ENCODE results near the gene RNPS1. TPM values are rescaled to one million over a fixed set of nuclear protein-coding genes. Genes with fewer than 3 reads are reported as not detected.
"Not testable (repeated sequence)": the region's sequence is repeated elsewhere in the genome, so short reads cannot be mapped to it uniquely, and the experiment has no call there.

Gene RNPS1
- polyA plus RNA-seq, 1 donor = 183 TPM

GRCh38 chr16:2257726-2258125 lies 10.2 kb downstream of the RNPS1 start:
- no peak for DNase-seq

DNA sequence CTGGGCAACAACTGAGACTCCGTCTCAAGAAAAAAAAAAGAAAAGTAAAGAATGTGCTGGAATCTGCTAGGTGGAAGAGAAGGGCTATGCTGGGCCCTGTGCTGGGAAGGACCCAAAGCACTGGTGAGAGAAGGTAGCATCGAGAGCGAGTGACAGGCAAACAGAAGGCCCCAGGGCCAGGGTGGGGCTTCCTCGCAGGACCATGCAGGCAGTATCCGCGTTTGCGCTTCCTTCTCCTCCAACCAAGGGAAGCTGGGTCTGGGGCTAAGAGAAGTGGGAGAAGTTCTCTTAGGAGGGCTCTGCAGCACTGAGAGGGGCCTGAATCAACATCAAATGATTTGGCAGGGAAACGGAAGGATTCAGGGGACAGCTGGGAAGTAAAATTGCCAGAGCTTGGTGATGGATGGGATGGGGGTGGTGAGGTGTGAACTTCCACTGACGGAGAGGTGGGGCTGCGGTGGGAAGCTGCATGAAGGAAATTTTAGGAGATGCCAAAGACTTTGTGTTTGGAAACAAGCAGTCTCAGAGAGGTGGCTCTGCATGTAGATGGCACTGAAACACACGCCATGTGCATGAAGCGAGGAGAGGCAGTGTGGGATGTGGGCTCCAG lies 11.3 kb downstream of the RNPS1 start:
- no peak for DNase-seq

DNA sequence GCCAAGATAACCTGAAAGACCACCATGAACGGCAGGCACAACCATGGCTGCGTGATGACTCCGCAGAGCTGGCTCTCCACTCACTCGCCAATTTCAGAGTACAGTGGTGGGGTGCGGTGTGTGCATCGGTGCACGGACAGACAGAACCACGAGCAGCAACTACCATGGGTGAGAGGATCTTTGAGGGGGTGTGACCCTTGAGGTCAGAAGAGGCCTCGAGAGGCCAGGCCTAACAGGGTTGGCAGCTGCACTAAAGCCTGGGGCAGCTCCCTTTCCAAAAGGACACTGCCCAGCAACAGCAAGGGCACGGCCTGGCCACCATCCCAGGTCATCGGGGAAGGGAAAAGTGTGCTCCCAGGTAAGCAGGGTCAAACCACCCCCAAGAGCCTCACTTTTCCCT lies 14.6 kb downstream of the RNPS1 start:
- no peak for DNase-seq

- DNase-seq = no peak
These were observed 15.1 kb downstream of the RNPS1 start for GRCh38 chr16:2252806-2253148.

- DNase-seq = peak; percentile 93
These were observed 16.4 kb downstream of the RNPS1 start, which contains the start of gene ECI1 for GRCh38 chr16:2251296-2252111. TSS of gene ECI1 (minus strand) at chr16:2251587. CDS start at chr16:2251566, 21 bp downstream.

- DNase-seq = no peak
These were observed 17.2 kb downstream of the RNPS1 start for GRCh38 chr16:2250652-2251295.

DNA sequence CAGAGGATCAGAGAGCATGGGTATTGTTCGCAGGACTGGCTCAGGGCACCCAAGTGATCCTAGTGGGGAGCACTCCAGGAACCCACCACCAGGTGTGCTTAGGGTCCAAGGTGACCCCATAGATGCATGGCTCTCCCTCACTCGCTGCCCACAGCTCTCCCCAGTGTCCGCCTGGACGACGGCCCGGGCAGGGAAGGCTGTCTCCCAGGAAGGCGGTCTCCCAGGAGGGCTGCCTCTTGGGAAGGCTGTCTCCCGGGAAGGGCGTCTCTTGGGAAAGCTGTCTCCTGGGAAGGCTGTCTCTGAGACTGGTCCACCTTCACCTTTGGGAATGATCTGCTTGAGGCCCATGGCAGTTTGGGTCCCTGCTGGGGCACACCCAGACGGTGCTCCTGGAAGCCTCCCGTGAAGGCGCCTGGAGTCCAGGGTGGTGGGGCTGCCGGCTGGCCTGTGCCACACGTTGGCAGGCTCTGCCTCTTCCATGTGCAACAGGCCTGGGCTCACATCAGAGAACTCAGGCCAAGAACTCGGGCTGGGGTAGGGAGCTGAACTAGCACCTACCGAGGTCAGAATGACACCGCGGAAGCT lies 21.5 kb downstream of the RNPS1 start:
- DNase-seq = no peak

DNA sequence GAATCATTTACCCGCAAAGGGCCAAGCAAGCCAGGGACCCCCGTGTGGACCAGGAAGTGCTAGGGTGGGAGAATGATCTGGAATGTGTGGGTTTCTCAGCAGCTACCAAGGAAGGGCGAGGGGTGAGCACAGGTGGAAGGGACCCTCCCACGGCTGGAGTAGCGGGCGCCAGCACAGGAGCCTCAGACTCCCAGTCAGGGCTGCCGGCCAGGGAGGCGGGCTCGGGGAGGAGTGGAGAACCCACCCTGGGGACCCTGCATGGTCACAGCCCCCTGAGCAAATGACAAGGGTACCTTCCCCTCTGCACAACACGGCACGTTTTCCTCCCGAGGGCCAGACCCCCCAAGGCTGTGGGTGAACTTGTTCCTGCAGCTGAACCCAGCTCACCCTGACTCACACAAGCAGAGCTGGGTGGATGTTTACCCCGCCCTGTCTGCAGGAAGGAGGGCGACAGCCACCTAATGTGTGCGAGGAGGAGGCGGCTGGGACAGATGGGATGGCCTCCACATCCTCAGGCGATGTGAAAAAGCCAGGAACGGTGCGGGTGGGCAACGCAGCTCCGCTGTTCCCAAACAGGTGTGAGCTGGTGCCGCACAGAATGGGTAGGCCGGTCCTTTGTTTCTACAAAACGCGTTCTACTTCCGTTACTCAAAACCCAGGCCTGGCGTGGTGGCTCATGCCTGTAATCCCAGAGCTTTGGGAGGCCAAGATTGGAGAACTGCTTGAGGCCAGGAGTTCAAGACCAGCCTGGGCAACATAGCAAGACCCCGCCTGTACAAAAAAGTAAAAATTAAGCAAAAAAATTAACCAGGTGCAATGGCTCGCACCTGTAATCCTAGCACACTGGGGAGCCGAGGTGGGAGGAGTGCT lies 22.8 kb downstream of the RNPS1 start:
- no peak for DNase-seq

GRCh38 chr16:2244301-2244700 lies 23.6 kb downstream of the RNPS1 start:
- DNase-seq = no peak

GRCh38 chr16:2243781-2244180 lies 24.1 kb downstream of the RNPS1 start:
- DNase-seq = no peak

- no peak for DNase-seq
These were observed 24.8 kb downstream of the RNPS1 start for GRCh38 chr16:2243031-2243528.

- DNase-seq = no peak
These were observed 25.3 kb downstream of the RNPS1 start for GRCh38 chr16:2242598-2242997.

DNA sequence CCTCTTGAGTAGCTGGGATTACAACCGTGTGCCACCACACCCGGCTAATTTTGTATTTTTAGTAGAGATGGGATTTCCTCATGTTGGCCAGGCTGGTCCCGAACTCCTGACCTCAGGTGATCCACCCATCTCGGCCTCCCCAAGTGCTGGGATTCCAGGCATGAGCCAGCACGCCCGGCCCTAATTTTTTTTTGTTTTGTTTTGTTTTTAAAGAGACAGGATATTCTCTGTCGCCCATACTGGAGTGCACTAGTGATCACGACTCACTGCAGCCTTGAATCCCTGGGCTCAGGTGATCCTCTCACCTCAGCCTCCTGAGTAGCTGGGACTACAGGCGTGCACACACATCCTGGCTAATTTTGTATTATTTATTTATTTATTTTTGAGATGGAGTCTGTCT lies 27.6 kb downstream of the RNPS1 start:
- DNase-seq = not testable (repeated sequence)

DNA sequence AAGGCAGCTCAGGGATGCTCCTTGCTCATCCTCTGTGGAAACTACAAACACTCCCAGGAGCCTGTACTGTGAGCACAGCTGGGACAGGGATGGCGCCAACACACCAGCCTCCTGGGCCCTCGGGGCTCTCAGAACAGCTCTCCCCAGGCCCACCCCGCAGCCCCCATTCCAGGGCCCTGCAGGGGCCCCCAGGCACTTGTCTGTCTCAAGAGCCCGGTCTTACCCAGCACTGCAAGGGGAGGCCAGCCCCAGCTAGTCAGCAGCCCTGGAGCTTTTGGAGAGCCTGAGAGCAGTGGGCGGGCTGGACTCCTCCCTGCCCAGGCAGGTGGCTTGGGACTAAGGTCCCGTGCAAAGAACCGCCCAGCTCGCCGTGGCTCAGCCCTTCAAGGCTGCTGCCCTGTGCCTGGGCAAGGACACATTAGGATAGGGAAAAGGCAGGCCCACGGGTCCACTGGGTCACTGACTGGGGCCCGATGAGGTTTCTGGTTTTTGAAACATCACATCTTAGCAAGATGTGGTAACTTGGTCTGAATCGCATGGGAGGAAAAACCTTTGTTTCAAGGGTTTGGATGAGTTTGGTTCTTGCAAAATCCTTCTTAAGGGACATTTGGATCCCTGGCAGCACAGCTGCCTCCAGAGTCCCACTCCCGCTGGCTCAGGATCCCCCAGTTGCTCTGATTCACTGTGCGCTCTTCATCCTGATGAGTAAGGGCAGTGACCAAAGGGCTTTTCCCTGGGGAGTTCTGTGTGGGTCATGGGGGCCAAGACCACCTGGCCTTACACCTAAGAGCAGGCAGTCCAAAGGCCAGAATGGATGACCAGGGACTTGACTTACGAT lies 28.9 kb downstream of the RNPS1 start:
- DNase-seq = no peak

DNA sequence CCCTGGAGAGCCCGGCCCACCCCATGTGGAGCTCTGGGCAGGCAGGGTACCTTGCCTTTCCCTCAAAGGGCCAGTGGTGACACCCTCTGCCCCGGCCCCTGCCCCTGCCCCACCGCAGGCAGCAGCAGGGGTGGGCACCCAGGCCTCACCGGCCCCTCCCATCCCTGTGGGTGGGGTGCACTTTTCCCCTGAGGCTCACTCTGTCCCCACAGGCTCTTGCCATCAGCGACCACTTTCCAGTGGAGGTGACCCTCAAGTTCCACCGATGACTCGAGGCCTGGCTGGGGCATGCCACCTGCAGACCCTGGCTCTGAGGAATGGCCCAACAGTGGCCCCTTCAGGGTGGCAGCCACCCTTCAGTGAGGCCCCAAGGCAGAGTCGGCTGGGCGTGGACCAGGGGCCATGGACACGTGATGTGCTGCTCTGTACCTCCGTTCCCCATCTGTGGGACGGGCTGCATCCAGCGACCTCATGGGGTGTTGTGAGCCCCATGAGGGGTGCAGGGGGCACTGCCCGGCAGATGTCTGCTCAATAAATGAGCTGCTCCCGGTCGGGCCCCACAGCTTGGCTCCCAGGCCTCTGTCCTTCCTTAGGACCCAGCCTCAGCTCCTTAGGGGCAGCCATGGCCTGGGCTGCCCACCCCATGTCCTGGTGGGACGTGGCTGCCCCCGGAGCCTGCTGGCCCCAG lies 29.6 kb downstream of the RNPS1 start:
- no peak for DNase-seq

GRCh38 chr16:2237493-2238149 lies 30.3 kb downstream of the RNPS1 start:
- DNase-seq = no peak

GRCh38 chr16:2237102-2237482 lies 30.8 kb downstream of the RNPS1 start:
- no peak for DNase-seq

GRCh38 chr16:2236337-2237101 lies 31.4 kb downstream of the RNPS1 start, which contains the start of gene DNASE1L2:
TSS of gene DNASE1L2 (plus strand) at chr16:2236444. CDS start at chr16:2236817, 373 bp downstream.
- DNase-seq = no peak

GRCh38 chr16:2235695-2236336 lies 32.1 kb downstream of the RNPS1 start:
- DNase-seq = no peak

Measured in hindlimb muscle (tissue), 1 donor.